IPS DF 19.7 (cell line): ENCODE measurements around the gene NPIPB2.
"Not testable (repeated sequence)": the region's sequence is repeated elsewhere in the genome, so short reads cannot be mapped to it uniquely, and the experiment has no call there.

ENCODE experiments used
- DNase-seq: peaks from one replicate; pipeline ENCODE4 v3.0.0-alpha.2; 2013; ENCODE audit warnings: low read depth, low spot score

Gene NPIPB2

DNA sequence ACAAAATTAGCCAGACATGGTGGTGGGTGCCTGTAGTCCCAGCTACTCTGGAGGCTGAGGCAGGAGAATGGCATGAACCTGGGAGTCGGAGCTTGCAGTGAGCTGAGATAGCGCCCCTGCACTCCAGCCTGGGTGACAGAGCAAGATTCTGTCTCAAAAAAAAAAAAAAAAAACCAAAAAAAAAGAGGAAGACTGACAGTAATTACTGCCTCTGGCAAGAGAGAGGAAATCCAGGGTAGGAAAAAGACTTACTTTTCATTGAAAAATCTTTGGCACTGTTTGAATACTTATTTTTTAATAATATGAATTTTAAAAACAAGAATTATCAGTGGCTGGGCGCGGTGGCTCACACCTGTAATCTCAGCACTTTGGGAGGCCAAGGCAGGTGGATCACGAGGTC is 20.6 kb upstream of the NPIPB2 start:
- DNase-seq = not testable (repeated sequence)

DNA sequence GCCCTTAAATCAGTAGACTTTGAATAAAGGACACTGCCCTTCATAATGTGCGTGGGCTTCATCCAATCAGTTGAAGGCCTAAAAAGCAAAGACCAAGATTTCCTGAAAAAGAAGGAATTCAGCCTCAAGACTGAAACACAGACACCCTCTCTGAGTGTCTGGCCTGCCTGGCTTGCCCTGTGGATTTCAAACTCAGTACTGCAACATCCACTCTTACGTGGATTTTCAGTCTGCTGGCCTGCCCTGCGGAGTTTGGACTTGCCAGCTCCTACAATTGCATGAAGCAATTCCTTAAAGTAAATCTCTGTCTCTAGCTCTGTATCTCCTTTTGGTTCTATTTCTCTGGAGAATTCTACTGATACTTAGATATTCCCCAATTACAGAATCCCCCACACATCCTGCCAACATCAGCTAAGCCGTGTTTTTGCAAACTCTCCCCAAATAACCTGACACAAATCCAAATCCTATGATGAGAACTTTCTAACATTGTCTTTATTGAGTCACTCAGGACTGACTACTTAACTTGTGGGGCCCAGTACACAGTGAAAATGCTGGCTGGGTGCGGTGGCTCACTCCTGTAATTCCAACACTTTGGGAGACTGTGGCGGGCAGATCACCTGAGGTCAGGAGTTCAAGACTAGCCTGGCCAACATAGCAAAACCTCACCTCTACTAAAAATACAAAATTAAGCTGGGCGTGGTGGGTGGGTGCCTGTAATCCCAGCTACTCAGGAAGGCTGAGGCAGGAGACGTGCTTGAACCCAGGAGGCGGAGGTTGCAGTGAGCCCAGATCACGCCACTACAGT is 15.9 kb upstream of the NPIPB2 start:
- no peak for DNase-seq

DNA sequence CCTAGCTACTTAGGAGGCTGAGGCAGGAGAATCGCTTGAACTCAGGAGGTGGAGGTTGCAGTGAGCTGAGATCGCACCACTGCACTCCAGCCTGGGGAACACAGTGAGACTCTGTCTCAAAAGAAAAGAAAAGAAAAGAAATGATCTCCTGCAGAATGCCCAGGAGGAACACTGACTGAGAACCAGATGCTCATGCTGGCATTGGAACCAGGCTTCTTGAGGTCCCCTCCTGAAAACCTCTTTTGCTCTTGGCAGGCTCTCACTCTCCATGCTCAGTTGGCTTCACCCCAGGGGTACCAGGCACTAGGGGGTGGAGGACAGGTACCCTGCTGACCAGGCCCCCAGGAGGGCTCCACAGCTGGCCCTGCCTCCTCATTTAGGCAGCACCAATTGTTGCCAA is 14.7 kb upstream of the NPIPB2 start:
- DNase-seq = no peak

DNA sequence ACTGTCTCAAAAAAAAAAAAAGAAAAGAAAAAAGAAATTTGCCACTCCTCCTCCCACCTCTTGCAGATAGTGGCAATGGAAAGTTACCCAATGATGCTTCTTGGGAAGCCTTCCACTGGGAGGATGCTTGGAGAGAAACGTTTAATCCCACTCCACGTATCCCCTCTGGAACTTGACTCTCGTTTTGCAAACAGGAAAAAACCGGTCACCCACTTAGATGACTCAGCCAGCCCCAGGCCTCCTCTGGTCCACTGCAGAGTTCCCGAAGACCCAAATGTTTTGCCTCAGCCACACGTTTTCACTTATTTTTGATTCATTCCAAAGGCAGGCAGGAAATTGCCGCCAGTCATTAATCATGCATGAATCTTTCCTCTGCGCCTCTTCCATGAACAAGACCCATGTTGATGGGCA is 13.9 kb upstream of the NPIPB2 start:
- no peak for DNase-seq

DNA sequence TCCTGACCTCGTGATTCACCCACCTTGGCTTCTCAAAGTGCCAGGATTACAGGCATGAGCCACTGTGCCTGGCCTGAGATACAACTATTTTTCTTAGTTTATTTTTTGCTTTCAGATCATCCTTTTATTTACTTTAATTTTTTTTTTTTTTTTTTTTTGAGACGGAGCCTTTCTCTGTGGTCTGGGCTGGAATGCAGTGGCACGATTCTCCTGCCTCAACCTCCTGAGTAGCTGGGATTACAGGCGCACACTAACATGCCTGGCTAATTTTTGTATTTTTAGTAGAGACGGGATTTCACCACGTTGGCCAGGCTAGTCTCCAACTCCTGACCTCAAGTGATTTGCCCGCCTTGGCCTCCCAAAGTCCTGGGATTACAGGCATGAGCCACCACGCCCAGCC is 11.7 kb upstream of the NPIPB2 start:
- not testable (repeated sequence) for DNase-seq

DNA sequence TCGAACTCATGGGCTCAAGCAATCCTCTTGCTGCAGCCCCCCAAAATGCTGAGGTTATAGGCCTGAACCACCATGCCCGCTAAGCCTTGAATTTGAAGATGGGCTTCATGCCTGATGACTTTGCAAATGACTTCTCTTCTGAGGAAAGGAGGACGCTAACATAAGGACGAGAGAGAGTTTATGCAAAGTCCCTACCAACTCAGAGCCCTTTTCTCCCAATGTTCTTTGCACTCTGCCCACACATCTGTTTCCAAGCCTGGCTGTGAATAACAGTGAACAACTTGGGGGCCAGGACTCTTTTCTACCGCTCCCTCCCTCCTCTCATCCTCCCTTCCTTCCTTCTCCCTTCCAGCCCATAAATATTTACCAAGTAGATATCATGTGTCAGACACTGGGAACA is 8.5 kb upstream of the NPIPB2 start:
- DNase-seq = no peak

DNA sequence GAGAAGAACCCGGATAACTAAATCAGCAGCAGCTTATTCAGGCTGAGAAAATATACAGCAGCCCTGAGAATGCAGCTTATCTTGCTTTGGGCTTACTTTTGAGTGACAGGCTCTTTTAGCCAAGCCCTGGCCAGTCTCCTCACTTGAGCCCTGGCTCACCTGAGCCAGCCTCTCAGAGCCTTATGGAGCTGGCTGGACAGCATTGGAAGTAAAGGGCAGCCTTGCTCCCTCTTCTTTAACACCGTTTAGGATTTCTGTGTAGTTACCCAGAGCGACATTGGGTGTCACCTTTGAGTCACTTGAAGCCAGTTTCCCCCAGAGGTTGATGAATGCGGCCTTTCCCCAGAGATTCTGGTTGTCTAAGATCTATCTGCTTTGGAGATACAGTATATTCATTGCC is 7.7 kb upstream of the NPIPB2 start:
- DNase-seq = peak; percentile 45

DNA sequence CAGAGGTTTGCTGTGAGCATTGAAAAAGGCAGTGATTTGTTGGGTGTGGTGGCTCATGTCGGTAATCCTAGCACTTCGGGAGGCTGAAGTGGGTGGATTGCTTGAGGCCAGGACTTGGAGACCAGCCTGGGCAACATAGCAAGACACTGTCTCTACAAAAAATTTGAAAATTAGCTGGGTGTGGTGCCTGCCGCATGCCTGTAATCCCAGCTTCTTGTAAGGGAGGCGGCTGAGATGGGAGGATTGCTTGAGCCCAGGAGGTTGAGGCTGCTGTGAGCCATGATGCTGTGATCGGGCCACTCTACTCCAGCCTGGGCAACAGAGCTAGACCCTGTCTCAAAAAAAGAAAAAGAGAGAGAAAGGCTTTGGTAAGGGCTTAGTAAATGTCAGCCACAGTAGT is 7.0 kb upstream of the NPIPB2 start:
- no peak for DNase-seq

DNA sequence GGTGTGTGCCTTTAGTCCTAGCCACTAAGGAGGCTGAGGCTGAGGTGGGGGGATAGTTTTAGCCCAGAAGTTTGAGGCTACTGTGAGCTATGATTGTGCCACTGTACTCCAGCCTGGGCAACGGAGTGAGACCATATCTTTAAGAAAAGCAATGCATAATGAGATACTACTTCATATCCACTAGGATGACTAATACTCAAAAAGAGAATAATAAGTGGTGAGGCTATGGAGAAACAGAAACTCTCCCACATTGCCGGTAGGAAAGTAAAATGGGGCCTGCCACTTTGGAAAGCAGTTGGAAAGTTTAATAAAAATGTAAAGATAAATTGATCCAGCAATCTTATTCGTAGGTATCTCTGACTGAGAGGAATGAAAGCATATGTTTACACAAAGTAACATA is 4.6 kb upstream of the NPIPB2 start:
- DNase-seq = no peak

DNA sequence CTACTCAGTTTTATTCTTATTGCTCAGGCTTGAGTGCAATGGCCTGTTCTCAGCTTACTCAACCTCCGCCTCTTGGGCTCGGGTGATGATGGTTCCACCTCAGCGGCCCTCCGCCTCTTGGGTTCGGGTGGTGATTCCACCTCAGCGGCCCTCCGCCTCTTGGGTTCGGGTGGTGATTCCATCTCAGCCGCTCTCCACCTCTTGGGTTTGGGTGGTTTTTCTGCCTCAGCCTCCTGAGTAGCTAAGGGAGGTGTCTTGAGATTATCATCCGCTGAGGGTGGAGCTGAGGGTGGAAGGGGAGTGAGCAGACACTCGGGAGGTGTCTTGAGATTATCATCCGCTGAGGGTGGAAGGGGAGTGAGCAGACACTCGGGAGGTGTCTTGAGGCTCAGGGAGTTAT is 14.5 kb downstream of the NPIPB2 start:
- DNase-seq = not testable (repeated sequence)

DNA sequence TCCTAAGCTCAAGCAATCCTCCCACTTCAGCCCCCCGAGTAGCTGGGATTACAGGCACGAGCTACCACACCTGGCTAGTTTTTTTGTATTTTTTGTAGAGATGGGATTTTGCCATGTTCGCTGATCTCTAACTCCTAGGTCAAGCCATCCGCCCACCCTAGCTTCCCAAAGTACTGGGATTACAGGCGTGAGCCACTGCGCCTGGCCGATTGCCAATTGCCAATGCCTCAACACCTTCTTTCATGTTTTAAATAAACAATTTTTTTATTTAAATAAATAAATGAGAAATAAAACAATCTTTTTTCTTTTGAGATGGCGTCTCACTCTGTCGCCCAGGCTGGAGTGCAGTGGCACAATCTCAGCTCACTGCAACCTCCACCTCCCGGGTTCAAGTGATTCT is 17.8 kb downstream of the NPIPB2 start:
- DNase-seq = not testable (repeated sequence)

DNA sequence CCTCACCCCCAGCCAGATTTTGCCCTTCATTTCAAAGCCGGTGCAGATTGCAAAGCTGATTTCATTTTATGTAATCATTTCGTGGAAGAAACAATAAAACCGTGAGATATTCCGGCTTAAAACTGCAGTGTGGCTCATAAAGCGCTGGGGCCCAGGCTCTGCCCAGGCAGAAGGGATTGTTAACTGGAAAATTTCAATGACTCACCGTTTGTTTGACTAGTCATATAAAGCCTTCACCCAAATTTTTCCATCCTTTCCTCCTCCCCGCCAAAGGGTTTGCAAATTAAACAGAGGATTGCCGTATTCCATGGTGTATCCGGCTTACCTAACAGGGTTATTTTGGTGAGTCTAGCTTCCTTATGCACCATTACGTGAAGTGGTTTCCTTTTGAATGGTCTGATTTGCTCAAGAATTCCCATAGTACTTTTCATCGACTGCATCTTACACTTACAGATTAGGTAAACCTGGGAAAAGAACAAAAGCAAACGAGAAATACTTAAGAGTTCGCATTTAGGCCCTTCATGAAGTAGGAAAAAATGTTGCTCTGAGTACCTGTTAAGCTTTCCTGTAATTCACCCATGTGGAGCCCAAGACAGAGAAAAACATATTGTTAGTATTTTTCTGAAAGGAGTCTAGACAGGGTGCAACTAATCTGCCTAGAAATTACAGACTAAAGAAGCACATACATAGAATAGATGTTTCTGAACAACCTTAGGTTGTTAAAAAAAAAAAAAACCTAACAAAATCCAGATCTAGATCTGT is 25.1 kb downstream of the NPIPB2 start:
- no peak for DNase-seq

DNA sequence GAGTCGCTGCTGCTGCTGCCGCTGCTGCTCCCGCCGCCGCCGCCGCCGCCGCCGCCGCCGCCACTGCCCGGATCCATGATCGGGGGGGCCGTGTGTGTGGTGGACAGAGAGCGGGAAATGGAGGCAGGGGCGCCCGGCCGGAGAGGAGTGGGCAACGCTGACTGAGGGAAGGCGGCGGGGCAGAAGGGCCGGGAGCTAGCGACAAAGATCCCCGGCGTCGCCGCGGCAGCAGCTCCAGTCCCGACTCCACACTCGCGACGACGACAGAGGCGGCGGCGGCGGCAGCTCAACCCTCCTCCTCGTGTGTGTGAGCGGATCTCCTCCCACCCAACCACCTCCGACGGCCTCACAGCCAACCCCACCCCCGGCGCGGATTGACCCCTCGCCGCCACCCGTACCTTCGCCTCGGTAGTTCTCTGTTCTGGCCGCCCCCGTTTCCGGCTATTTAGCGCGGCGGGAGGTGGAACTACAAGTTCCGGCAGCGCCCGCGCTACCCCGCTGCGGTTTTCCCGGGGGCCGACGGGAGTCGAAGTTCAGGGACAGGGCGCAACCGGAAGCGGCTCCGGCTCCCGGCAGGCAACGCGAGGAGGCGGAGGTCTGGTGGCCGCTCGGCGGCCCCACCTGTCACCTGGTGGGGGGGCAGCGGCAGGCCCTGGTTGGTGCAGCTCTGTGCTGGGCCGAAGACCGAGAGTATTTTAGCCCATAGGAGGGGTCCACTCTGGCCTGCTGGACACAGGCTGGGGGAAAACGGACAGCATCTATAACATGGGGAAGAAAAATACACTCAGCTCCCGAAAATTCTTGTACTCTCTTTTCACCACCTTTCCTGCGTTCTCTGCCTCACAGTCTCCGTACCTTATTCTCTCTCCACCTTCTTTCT is 26.0 kb downstream of the NPIPB2 start, which contains the start of gene GSPT1:
TSS of gene GSPT1 (minus strand) at position 313 of the 880 bp plus-strand sequence. CDS start at position 77, 236 bp downstream.
- peak; percentile 98 for DNase-seq

DNA sequence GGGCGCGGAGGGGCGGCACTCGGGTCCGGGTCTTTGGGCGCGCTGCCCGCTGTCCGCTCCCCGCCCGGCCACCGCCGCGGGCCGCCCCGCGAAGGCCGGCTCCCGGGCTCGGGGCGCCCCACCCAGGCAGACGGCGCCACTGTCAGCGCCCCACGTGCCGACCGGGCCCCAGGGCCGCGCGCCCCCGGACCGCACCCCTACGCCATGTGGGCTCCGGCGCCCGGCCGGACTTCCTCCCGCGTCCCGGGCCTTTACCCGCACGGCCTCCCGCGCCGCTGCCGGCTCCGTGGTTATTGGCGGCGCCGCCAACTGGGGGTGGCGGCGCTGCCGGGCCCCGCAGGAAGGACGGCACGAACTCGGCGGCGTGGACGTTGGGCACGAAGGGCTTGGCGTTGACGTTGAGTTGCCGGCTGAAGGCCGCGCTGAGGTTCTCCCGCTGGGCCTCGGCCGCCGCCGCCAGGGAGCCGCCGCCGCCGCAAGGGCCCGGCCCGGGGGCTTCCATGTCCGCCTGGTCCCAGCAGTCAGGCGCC is 26.7 kb downstream of the NPIPB2 start:
- no peak for DNase-seq

DNA sequence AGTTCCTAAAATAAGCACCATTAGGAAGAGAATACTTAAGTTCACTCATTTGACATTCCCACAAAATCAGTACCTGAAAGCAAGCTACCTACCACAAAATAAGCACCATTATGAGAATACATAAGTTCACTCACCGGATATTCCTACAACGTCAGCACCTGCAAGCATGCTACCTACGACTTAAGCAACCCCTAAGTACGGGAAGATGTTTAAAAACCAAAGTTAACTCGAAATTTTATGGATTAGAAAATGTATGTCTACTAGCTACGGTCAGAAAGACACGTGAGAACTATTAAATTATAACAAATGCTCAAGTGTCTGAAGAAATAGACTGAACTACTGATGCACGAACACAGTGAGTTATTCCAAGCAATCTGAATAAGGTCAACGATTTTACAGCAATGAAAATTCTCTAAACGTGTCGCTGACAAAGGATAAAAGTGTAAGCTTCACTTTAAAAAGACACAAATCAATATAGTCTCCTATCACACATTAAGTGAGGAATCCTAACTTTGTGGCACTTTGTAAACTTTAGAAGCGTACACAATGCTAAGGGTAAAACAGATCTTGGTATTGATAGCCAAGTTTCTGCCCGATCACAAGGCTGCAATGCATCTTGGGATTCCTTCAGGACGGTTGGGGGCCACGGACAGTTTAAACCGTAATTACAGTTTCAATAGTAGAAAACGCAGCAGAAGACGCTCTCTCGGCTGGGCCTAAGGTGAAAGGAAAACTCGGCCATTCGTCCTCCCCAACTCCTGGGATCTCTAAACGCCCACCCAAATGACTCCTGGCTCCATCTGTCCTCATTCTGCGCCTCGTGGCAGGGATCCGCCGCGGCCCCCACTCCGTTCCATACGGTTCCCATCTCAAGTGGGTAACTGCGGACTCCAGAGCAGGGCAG is 27.4 kb downstream of the NPIPB2 start:
- no peak for DNase-seq

DNA sequence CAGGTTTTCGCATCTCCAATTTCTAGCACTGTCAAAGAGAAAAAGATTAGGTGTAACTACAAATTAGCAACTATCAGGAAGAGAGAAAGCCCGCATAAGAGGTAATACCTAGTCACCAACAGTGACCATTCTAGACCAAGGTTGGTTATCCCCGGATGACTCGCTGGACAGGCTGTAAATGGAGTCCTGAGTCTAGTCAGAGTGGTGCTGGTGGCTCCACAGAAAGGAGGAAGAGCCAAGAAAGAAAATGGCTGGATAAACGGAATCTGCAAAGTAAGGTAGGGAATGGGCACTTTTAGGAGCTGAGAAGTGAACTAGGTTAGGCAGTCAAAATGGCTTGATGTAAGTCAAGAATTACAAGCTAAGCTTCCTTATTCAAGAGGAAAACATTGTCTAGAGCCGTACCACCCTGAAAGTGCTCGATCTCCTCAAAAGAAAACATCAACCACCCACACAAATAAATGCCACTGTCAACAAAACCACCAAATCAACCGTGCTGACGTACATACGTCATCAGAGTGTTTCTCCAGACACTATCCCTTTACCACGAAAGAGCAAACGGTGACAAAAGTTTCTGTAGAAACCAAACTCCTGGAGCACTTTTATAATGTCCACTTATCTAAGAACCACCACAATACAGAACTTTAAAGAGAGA is 28.3 kb downstream of the NPIPB2 start:
- no peak for DNase-seq

DNA sequence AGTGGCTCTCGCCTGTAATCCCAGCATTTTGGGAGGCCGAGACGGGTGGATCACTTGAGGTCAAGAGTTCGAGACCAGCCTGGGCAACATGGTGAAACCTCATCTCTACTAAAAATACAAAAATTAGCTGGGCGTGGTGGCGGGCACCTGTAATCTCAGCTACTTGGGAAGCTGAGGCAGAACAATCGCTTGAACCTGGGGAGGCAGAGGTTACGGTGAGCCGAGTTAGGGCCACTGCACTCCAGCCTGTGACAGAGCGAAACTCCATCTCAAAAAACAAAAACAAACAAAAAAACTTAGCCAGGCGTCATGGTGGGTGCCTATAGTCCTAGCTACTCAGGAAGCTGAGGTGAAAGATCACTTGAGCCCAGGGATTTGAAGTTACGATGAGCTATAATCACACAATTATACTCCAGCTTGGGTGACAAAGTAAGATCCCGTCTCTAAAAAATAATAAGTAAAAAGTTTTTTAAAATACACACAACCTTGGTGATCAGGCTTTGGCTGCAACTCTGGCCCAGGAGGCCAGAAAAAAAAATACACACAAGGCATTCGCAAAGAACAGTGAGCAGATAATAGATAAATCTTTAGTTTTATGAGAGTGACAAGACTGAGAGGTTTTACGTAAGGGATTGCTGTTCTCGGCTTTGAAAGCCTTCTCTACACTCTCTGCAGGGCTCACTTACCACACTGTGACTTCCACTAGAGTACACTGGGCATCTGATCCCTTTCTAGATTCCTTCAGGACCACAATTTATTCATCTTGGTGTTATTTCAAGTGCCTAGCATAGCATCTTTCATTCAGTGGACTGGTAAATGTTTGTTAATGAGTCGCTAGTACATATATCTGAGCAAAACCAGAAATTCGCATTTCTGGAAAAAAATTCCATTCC is 31.9 kb downstream of the NPIPB2 start:
- no peak for DNase-seq

DNA sequence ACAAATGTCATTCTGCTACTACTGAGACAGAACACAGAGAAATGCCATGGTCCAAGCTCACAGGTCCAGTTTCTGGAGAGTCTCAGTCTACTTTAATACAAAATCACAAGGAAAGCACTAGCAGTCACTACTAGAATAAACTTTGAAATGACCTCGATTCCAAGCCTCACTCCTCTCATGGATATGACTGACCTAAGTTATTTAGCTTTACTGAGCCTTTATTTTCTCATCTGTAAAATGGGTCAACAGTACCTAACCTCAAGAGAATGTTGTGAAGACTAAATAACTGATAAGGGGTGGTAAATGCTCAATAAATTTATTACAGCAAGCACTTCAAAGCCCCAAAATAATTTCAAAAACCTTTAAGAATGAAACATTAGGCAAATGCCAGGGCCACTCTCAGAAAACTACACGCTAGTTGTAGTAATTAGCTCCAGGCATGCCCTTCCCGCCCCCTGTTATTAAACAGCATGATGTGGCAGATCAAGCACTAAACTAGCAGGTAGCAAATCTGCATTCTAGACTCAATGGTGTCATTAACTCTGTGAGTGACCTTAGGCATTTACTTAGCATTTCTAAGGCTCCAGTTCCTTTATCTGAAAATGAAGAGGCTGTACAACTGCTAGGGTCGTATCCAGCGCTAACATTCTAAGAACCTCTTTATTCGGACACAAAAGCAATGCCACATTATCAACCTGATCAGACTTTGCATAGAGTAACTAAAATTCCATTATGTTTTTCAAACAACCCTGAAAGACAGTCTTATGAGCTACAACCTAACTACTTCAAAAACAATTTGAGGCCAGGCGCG is 34.5 kb downstream of the NPIPB2 start:
- no peak for DNase-seq
